IMR-90 (cell line): ENCODE data around the gene SLC13A1. TPM values are rescaled to one million over a fixed set of nuclear protein-coding genes. Genes with fewer than 3 reads are reported as not detected.

Source experiments
- ATAC-seq: fragments of 200-7000 bp; cut with Tn5 transposase; 2 replicates; pipeline ENCODE4 v1.9.1; 2020; ENCODE audit warnings: low read depth, mild to moderate bottlenecking, moderate library complexity
- BruUV-seq: library from RNA; stranded (reverse); fragments of 400-500 nt; replicated peaks from 2 replicates; lab custom pipeline; 2021; lab: Mats Ljungman, UMichigan
- CTCF ChIA-PET: fragments of 300-600 bp; formaldehyde crosslinking; extraction: SDS; loops from one replicate; lab custom pipeline; 2021; ENCODE audit warnings: antibody characterized with exemption; lab: Yijun Ruan, JAX
- POLR2A ChIA-PET: fragments of 300-600 bp; sonication (Branson Sonifier 250); formaldehyde crosslinking; loops from one replicate; lab custom pipeline; 2022; ENCODE audit warnings: antibody characterized with exemption; ENCODE audit not compliant: unreplicated experiment; lab: Charles Lee
- DNase-seq: peaks from one replicate; pipeline ENCODE4 v3.0.0; 2013
- H2AFZ ChIP-seq: replicated peaks from 2 replicates; pipeline ENCODE3; 2013; ENCODE audit warnings: low read length, mild to moderate bottlenecking; ENCODE audit not compliant: poor library complexity
- H2AK5ac ChIP-seq: 2 replicates; pipeline ENCODE4 v1.6.1; 2013; ENCODE audit warnings: low read depth, low read length, inconsistent platforms
- H2AK9ac ChIP-seq: replicated peaks from 2 replicates; pipeline ENCODE3; 2013; ENCODE audit warnings: mild to moderate bottlenecking, low read depth, low read length, moderate library complexity; ENCODE audit not compliant: poor library complexity
- H2BK120ac ChIP-seq: 2 replicates; pipeline ENCODE4 v1.6.1; 2013; ENCODE audit warnings: low read depth, low read length, inconsistent platforms
- H2BK15ac ChIP-seq: 3 replicates; pipeline ENCODE4 v1.6.1; 2013; ENCODE audit warnings: low read depth, low read length, inconsistent platforms
- H2BK20ac ChIP-seq: 2 replicates; pipeline ENCODE4 v1.6.1; 2013; ENCODE audit warnings: low read depth, mild to moderate bottlenecking, inconsistent platforms, low read length, moderate library complexity
- H2BK5ac ChIP-seq: 2 replicates; pipeline ENCODE4 v1.6.1; 2013; ENCODE audit warnings: mild to moderate bottlenecking, low read depth, low read length, inconsistent platforms; ENCODE audit not compliant: poor library complexity, severe bottlenecking
- H3K14ac ChIP-seq: replicated peaks from 2 replicates; pipeline ENCODE4 v1.6.1; 2013; ENCODE audit warnings: low read depth, low read length, inconsistent platforms
- H3K18ac ChIP-seq: 2 replicates; pipeline ENCODE4 v1.6.1; 2013; ENCODE audit warnings: low read depth, low read length, control low read depth
- H3K23ac ChIP-seq: 2 replicates; pipeline ENCODE4 v1.6.1; 2013; ENCODE audit warnings: low read depth, low read length, inconsistent platforms
- H3K27ac ChIP-seq: 2 replicates; pipeline ENCODE4 v1.5.1; 2013; ENCODE audit warnings: mild to moderate bottlenecking, control low read depth, low read length; ENCODE audit not compliant: insufficient read depth
- H3K27me3 ChIP-seq: 2 replicates; pipeline ENCODE4 v1.6.1; 2013; ENCODE audit warnings: low read length; ENCODE audit not compliant: control insufficient read depth, insufficient read depth
- H3K36me3 ChIP-seq: 2 replicates; pipeline ENCODE4 v1.6.1; 2013; ENCODE audit warnings: low read length, mixed read lengths; ENCODE audit not compliant: control insufficient read depth, insufficient read depth
- H3K4ac ChIP-seq: 2 replicates; pipeline ENCODE4 v1.6.1; 2013; ENCODE audit warnings: low read depth, low read length, inconsistent platforms
- H3K4me1 ChIP-seq: 2 replicates; pipeline ENCODE4 v1.6.1; 2013; ENCODE audit warnings: low read length, mixed read lengths; ENCODE audit not compliant: control insufficient read depth, insufficient read depth
- H3K4me2 ChIP-seq: 2 replicates; pipeline ENCODE4 v1.6.1; 2013; ENCODE audit warnings: low read depth, mild to moderate bottlenecking, control low read depth, low read length, moderate library complexity
- H3K4me3 ChIP-seq: 2 replicates; pipeline ENCODE4 v1.5.1; 2013; ENCODE audit warnings: low read depth, mild to moderate bottlenecking, control low read depth, low read length, moderate library complexity; ENCODE audit not compliant: insufficient read depth
- H3K56ac ChIP-seq: 2 replicates; pipeline ENCODE4 v1.6.1; 2013; ENCODE audit warnings: low read length, inconsistent platforms; ENCODE audit not compliant: insufficient read depth; ENCODE audit errors: extremely low read depth
- H3K79me1 ChIP-seq, 2 experiments: 2 replicates each; pipeline ENCODE4 v1.6.1; 2013; ENCODE audit warnings: low read length in 2 of 2, inconsistent platforms in 1 of 2, low read depth in 1 of 2
- H3K9ac ChIP-seq: 2 replicates; pipeline ENCODE4 v1.6.1; 2013; ENCODE audit warnings: low read depth, low read length, control low read depth
- H3K9me1 ChIP-seq: 2 replicates; pipeline ENCODE4 v1.6.1; 2013; ENCODE audit warnings: low read length, inconsistent platforms; ENCODE audit not compliant: insufficient read depth
- H3K9me3 ChIP-seq: 2 replicates; pipeline ENCODE4 v1.6.1; 2013; ENCODE audit warnings: low read length; ENCODE audit not compliant: control insufficient read depth, insufficient read depth
- H4K20me1 ChIP-seq: 2 replicates; pipeline ENCODE4 v1.6.1; 2013; ENCODE audit warnings: low read length, inconsistent platforms; ENCODE audit not compliant: insufficient read depth
- H4K5ac ChIP-seq: 2 replicates; pipeline ENCODE4 v1.6.1; 2013; ENCODE audit warnings: mild to moderate bottlenecking, low read depth, low read length, control low read depth
- H4K8ac ChIP-seq, 2 experiments: 2 replicates each; pipeline ENCODE4 v1.6.1; 2013; ENCODE audit warnings: low read depth in 2 of 2, low read length in 2 of 2, control low read depth in 1 of 2, inconsistent platforms in 1 of 2
- H4K91ac ChIP-seq: 2 replicates; pipeline ENCODE4 v1.6.1; 2013; ENCODE audit warnings: low read depth, low read length, inconsistent platforms; ENCODE audit not compliant: insufficient read depth
- BHLHE40 ChIP-seq: fragments of 150-350 bp; IDR thresholded peaks from 2 replicates; pipeline ENCODE4 v1.6.1; 2016; ENCODE audit warnings: mild to moderate bottlenecking, low read depth, low read length
- CEBPB ChIP-seq: IDR thresholded peaks from 2 replicates; pipeline ENCODE4 v1.6.1; 2012; ENCODE audit warnings: low read depth, low read length, improper control_type of control experiment
- CHD1 ChIP-seq: IDR thresholded peaks from 2 replicates; pipeline ENCODE4 v1.6.1; 2012; ENCODE audit warnings: low read depth, low read length, improper control_type of control experiment
- MAZ ChIP-seq: IDR thresholded peaks from 2 replicates; pipeline ENCODE4 v1.6.1; 2012; ENCODE audit warnings: low read depth, mild to moderate bottlenecking, low read length, improper control_type of control experiment, moderate library complexity, borderline replicate concordance
- NFE2L2 ChIP-seq: fragments of 150-350 bp; IDR thresholded peaks from 2 replicates; pipeline ENCODE4 v1.6.1; 2016; ENCODE audit warnings: low read depth, mild to moderate bottlenecking, low read length
- RCOR1 ChIP-seq: IDR thresholded peaks from 2 replicates; pipeline ENCODE4 v1.6.1; 2012; ENCODE audit warnings: mild to moderate bottlenecking, low read length, improper control_type of control experiment; ENCODE audit not compliant: insufficient replicate concordance
- RFX5 ChIP-seq: IDR thresholded peaks from 2 replicates; pipeline ENCODE4 v1.8.0; 2012; ENCODE audit warnings: low read depth, mild to moderate bottlenecking, low read length, moderate library complexity
- SMC3 ChIP-seq: fragments of 150-350 bp; IDR thresholded peaks from 2 replicates; pipeline ENCODE4 v1.6.1; 2016; ENCODE audit warnings: low read depth, mild to moderate bottlenecking, antibody characterized with exemption, low read length, moderate library complexity
- WGBS, 2 experiments: methylation state at CpG; one replicate each; pipeline versions ENCODE4 v1.1.5 to v1.1.7; 2013; ENCODE audit warnings: missing lambda C conversion rate in 2 of 2; ENCODE audit not compliant: insufficient read length in 1 of 2; ENCODE audit errors: extremely low coverage in 2 of 2; 5-methylcytosine and 5-hydroxymethylcytosine counted together
- dilution Hi-C: fragments of 300-500 bp; cut with HindIII; formaldehyde crosslinking; loops from one replicate; pipeline ENCODE4 v1.14.3; 2018; ENCODE audit warnings: low sequenced_read_pairs; ENCODE audit not compliant: unreplicated experiment
- in situ Hi-C: fragments of 300-500 bp; cut with MboI; formaldehyde crosslinking; loops from 3 replicates; pipeline ENCODE4 v1.14.3; 2019; ENCODE audit warnings: low sequenced_read_pairs, inconsistent platforms, mixed read lengths
- intact Hi-C: fragments of 100-400 bp; cut with micrococcal nuclease; formaldehyde crosslinking; loops from 2 replicates; pipeline ENCODE4 v1.10.0; 2022
- polyA plus RNA-seq, 3 experiments: library from polyadenylated mRNA; depleted of rRNA; stranded (reverse); fragments of >200 nt; gene quantifications; 2 replicates each; pipeline ENCODE4 v1.2.3, GENCODE V29; 2012; ENCODE audit warnings: low replicate concordance in 1 of 3
- total RNA-seq: library from RNA; depleted of rRNA; stranded (reverse); fragments of >200 nt; gene quantifications from 2 replicates; pipeline ENCODE4 v1.2.3, GENCODE V29; 2012
- TF ChIP-seq, protein P1 (sequence below): conservative IDR thresholded peaks from 2 replicates; pipeline ENCODE4 v1.5.1; 2012; ENCODE audit warnings: mild to moderate bottlenecking, low read depth, low read length, improper control_type of control experiment
- TF ChIP-seq, protein P2 (sequence below): fragments of 150-350 bp; IDR thresholded peaks from 2 replicates; pipeline ENCODE4 v1.6.1; 2017; ENCODE audit warnings: mild to moderate bottlenecking, antibody characterized with exemption, low read length, low read depth

Gene SLC13A1
- total and polyA plus RNA-seq, 2 of the 4 experiments (the other 2 are of a cell fraction), result not detected

DNA sequence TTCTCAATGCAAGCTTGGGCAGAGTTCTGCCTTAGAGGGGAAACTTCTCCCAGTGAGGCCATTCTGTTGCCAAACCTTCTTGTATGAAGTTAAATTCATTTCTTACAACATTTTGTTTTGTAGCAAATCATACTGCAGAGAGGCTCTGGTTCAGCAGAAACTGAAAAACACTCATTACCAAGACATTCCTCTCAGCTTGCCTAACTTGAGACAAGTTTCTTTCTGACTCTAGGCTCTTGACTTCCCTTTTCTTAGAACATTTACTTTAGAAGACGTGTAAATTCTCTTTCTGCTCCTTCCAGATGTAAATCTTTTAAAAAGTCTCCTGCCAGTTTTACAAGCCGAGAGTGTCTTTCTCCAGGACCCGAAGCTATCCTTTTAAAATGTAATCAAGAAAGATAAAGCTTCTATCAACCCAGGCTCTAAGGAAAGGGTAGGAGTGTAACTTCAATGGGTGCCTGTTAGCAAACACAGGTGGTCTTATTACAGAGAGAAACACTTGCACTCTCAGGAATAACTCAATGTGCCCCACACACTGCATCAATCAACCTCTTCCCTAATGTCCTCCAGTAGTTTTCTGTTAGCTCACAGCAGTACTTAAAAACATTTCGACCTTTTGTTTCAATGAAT, 123.8 kb downstream of the SLC13A1 start:
- in situ Hi-C loops (no loop called here), intact Hi-C loops (no loop called here), dilution Hi-C loops (no loop called here)
- Histone ChIP-seq H2BK20ac (no peak overlapping the region), H4K8ac (no peak overlapping the region), H2BK120ac (no peak overlapping the region), H2AFZ (no peak overlapping the region), H4K91ac (no peak overlapping the region), H2BK15ac (no peak overlapping the region), H3K56ac (no peak overlapping the region), H2AK9ac (no peak overlapping the region), H3K4ac (no peak overlapping the region), H3K4me1 (no peaks in the 10 kb centered on the region), H2BK5ac (no peak overlapping the region), H3K18ac (no peak overlapping the region), H4K5ac (no peak overlapping the region), H3K4me3 (no peak overlapping the region), H3K27me3 (no peaks in the 10 kb centered on the region), H3K9me1 (no peaks in the 10 kb centered on the region), H3K9ac (no peak overlapping the region), H2AK5ac (no peak overlapping the region), H3K9me3 (no peaks in the 10 kb centered on the region), H3K27ac (no peak overlapping the region), H3K14ac (no peak overlapping the region), H3K36me3 (no peaks in the 10 kb centered on the region), H3K23ac (no peak overlapping the region), H3K4me2 (no peak overlapping the region), H4K20me1 (no peaks in the 10 kb centered on the region), H3K79me1 (no peaks in the 10 kb centered on the region)
- no peak for TF ChIP-seq MAZ
- TF ChIP-seq, protein P1, sequence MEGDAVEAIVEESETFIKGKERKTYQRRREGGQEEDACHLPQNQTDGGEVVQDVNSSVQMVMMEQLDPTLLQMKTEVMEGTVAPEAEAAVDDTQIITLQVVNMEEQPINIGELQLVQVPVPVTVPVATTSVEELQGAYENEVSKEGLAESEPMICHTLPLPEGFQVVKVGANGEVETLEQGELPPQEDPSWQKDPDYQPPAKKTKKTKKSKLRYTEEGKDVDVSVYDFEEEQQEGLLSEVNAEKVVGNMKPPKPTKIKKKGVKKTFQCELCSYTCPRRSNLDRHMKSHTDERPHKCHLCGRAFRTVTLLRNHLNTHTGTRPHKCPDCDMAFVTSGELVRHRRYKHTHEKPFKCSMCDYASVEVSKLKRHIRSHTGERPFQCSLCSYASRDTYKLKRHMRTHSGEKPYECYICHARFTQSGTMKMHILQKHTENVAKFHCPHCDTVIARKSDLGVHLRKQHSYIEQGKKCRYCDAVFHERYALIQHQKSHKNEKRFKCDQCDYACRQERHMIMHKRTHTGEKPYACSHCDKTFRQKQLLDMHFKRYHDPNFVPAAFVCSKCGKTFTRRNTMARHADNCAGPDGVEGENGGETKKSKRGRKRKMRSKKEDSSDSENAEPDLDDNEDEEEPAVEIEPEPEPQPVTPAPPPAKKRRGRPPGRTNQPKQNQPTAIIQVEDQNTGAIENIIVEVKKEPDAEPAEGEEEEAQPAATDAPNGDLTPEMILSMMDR, result no peak
- no peak for TF ChIP-seq NFE2L2
- no peak for TF ChIP-seq RCOR1
- no peak for TF ChIP-seq RFX5
- TF ChIP-seq BHLHE40, result no peak
- TF ChIP-seq, protein P2, sequence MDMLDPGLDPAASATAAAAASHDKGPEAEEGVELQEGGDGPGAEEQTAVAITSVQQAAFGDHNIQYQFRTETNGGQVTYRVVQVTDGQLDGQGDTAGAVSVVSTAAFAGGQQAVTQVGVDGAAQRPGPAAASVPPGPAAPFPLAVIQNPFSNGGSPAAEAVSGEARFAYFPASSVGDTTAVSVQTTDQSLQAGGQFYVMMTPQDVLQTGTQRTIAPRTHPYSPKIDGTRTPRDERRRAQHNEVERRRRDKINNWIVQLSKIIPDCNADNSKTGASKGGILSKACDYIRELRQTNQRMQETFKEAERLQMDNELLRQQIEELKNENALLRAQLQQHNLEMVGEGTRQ, result no peak
- no peak for TF ChIP-seq CEBPB
- no peak for TF ChIP-seq SMC3
- TF ChIP-seq CHD1, result no peak
- DNase-seq, result no peak
- WGBS, 2 experiments, result no CpG with 5 or more reads among the region's 4 CpGs
- no peak for ATAC-seq
- POLR2A ChIA-PET, result no interaction called here
- BruUV-seq, result no TSS peak
- CTCF ChIA-PET, result no interaction called here
